D721Med (cell line): ENCODE measurements around the gene PACSIN2.

Source experiments
- DNase-seq: peaks from one replicate; pipeline ENCODE4 v3.0.0; 2011; ENCODE audit warnings: low spot score; ENCODE audit not compliant: insufficient read length
- FAIRE-seq: peaks from 2 replicates; lab custom pipeline; 2011; peaks lifted over from hg19 to GRCh38; lab: Jason Lieb, UNC
- TF ChIP-seq, protein P1 (sequence below): IDR thresholded peaks from 2 replicates; pipeline ENCODE4 v1.5.1; 2012; ENCODE audit warnings: mild to moderate bottlenecking, control low read depth; ENCODE audit not compliant: insufficient read depth; ENCODE audit errors: missing control alignments

Gene PACSIN2

GRCh38 chr22:42991010-42991651, 23.8 kb downstream of the PACSIN2 start:
- TF ChIP-seq, protein P1, sequence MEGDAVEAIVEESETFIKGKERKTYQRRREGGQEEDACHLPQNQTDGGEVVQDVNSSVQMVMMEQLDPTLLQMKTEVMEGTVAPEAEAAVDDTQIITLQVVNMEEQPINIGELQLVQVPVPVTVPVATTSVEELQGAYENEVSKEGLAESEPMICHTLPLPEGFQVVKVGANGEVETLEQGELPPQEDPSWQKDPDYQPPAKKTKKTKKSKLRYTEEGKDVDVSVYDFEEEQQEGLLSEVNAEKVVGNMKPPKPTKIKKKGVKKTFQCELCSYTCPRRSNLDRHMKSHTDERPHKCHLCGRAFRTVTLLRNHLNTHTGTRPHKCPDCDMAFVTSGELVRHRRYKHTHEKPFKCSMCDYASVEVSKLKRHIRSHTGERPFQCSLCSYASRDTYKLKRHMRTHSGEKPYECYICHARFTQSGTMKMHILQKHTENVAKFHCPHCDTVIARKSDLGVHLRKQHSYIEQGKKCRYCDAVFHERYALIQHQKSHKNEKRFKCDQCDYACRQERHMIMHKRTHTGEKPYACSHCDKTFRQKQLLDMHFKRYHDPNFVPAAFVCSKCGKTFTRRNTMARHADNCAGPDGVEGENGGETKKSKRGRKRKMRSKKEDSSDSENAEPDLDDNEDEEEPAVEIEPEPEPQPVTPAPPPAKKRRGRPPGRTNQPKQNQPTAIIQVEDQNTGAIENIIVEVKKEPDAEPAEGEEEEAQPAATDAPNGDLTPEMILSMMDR, result no peak
- no peak for DNase-seq
- FAIRE-seq, result no peak

DNA sequence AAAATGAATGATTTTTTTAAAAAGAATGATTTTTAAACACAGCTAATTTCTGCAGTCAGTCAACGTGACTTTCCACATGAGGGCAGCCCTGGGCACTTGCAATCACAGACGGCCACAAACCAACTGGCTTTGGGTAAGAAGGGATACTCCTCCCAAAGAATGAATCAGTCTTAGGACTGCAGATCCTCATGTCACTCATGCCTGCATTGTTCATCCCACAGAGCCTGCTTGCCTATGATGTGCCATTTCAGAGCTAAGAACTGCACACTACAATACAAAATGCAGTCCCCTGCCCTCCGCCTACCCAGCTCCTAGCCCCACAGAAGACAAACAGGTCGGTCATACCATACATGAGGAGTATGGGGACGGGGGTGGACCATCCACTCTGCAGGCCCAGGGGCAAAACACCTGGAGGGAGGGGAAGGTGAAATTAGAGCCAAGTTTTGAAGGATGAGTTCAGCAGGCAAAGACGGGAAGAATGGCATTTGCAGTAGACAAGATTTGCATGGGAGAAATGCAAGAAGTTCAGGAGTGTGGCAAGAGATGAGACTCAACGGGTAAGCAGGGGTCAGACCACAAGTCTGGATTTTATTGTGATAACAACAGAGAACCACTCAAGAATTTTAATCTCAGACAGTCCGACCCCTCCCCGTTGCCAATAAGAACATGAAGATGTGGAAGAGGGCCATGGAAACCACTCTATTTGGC, 24.7 kb downstream of the PACSIN2 start:
- no peak for DNase-seq
- TF ChIP-seq, protein P1, result peak; percentile 31
- no peak for FAIRE-seq

GRCh38 chr22:42986115-42986514, 28.8 kb downstream of the PACSIN2 start:
- FAIRE-seq (no peak), DNase-seq (no peak)
- TF ChIP-seq, protein P1, result no peak

DNA sequence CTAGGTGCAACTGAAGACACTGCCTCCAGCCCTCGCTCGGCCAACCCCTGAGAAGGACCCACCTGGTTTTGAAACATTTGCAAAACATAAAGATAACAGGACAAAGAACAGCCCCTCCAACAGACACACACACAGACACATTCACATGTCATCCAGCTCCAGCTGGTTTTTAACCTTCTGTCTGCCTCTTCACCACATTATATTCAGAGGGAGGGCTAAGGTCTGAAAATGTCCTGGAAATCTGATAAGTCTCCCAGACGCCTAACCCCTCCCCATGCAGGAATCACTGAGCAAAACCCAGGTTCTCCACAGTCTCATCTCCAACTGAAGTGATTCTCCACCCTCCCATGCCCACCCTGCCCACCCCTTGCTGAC, 29.4 kb downstream of the PACSIN2 start:
- no peak for DNase-seq
- TF ChIP-seq, protein P1, result no peak
- no peak for FAIRE-seq

- TF ChIP-seq, protein P1, result no peak
- FAIRE-seq, result no peak
- DNase-seq, result no peak
Observed at GRCh38 chr22:42984814-42985530, 30.0 kb downstream of the PACSIN2 start.

DNA sequence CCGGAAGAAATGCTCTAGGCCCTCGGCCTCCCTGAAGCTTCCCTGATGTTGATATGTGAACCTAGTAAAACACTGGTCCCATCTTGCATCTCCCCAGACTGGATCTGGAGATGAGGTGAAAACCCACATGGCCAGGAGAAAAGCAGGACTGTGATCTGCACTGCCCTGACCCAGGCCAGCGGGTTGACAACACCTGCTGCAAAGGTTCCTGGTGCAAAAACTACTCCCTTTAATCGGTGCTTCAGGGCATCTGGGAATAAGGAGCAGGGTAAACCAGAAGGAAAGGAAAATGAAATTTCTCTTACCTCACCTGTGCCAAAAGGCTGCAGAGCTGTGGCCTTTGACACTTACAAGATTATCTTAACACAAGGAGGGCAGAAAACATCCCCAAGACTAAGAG, 30.6 kb downstream of the PACSIN2 start:
- FAIRE-seq (no peak), DNase-seq (no peak)
- TF ChIP-seq, protein P1, result no peak
